WTC11 (cell line): ENCODE data around the gene AFAP1L1. TPM values are rescaled to one million over a fixed set of nuclear protein-coding genes. Genes with fewer than 3 reads are reported as not detected.

ENCODE experiments used
- ATAC-seq: fragments of 200-7000 bp; cut with Tn5 transposase; 2 replicates; pipeline ENCODE4 v1.10.0; 2021; ENCODE audit warnings: mild to moderate bottlenecking, moderate library complexity
- CTCF ChIA-PET: fragments of 300-600 bp; sonication (Branson Sonifier 250); formaldehyde crosslinking; loops from one replicate; lab custom pipeline; 2021; ENCODE audit warnings: antibody characterized with exemption; lab: Charles Lee
- POLR2A ChIA-PET: fragments of 350-600 bp; sonication (Branson Sonifier 250); formaldehyde crosslinking; loops from one replicate; lab custom pipeline; 2021; ENCODE audit warnings: antibody characterized with exemption; lab: Charles Lee
- DNase-seq: peaks from one replicate; pipeline ENCODE4 v3.0.0; 2021; ENCODE audit warnings: low spot score
- H3K27ac Mint-ChIP-seq: 2 replicates; pipeline ENCODE4 v1.8.0; 2021; ENCODE audit warnings: mixed read lengths
- H3K27me3 Mint-ChIP-seq: 2 replicates; pipeline ENCODE4 v1.8.0; 2021; ENCODE audit warnings: low read depth, mild to moderate bottlenecking, moderate library complexity, mixed read lengths
- H3K36me3 Mint-ChIP-seq: 2 replicates; pipeline ENCODE4 v1.8.0; 2021; ENCODE audit warnings: mixed read lengths
- H3K4me1 Mint-ChIP-seq: 2 replicates; pipeline ENCODE4 v1.8.0; 2022; ENCODE audit warnings: mixed read lengths
- H3K4me3 Mint-ChIP-seq: 2 replicates; pipeline ENCODE4 v1.8.0; 2021; ENCODE audit warnings: mild to moderate bottlenecking, moderate library complexity, mixed read lengths
- H3K9me3 Mint-ChIP-seq: 2 replicates; pipeline ENCODE4 v1.8.0; 2021; ENCODE audit warnings: mixed read lengths
- E2F1 ChIP-seq: sonication (generic); formaldehyde crosslinking; IDR thresholded peaks from 2 replicates; pipeline ENCODE4 v1.8.0; 2022; ENCODE audit warnings: mild to moderate bottlenecking, missing genetic modification reagents
- ELF4 ChIP-seq: sonication (generic); formaldehyde crosslinking; IDR thresholded peaks from 2 replicates; pipeline ENCODE4 v1.8.1; 2022; ENCODE audit warnings: low read depth, mild to moderate bottlenecking, moderate library complexity, missing genetic modification reagents
- ESRRA ChIP-seq: sonication (generic); formaldehyde crosslinking; IDR thresholded peaks from 2 replicates; pipeline ENCODE4 v1.8.1; 2022; ENCODE audit warnings: mild to moderate bottlenecking, missing genetic modification reagents, borderline replicate concordance
- GABPB1 ChIP-seq: sonication (generic); formaldehyde crosslinking; IDR thresholded peaks from 2 replicates; pipeline ENCODE4 v1.8.1; 2023; ENCODE audit warnings: mild to moderate bottlenecking, missing genetic modification reagents
- HMGXB4 ChIP-seq: sonication (generic); formaldehyde crosslinking; IDR thresholded peaks from 2 replicates; pipeline ENCODE4 v1.8.1; 2023; ENCODE audit warnings: mild to moderate bottlenecking, moderate library complexity, missing genetic modification reagents
- MYBL2 ChIP-seq: sonication (generic); formaldehyde crosslinking; IDR thresholded peaks from 2 replicates; pipeline ENCODE4 v1.8.1; 2023; ENCODE audit warnings: mild to moderate bottlenecking, moderate library complexity, missing genetic modification reagents
- NR3C1 ChIP-seq: sonication (generic); formaldehyde crosslinking; conservative IDR thresholded peaks from 2 replicates; pipeline ENCODE4 v1.8.1; 2023; ENCODE audit warnings: low read depth, mild to moderate bottlenecking, missing genetic modification reagents
- PREB ChIP-seq: sonication (generic); formaldehyde crosslinking; IDR thresholded peaks from 2 replicates; pipeline ENCODE4 v1.8.1; 2022; ENCODE audit warnings: mild to moderate bottlenecking, missing genetic modification reagents, moderate library complexity, borderline replicate concordance
- PRRX2 ChIP-seq: fragments of 250-450 bp; sonication (Bioruptor Pico); IDR thresholded peaks from 2 replicates; pipeline ENCODE4 v1.8.0; 2021; ENCODE audit warnings: mild to moderate bottlenecking
- TEAD1 ChIP-seq: sonication (generic); formaldehyde crosslinking; IDR thresholded peaks from 2 replicates; pipeline ENCODE4 v1.8.0; 2022; ENCODE audit warnings: mild to moderate bottlenecking, missing genetic modification reagents
- USF2 ChIP-seq: sonication (generic); formaldehyde crosslinking; IDR thresholded peaks from 2 replicates; pipeline ENCODE4 v1.8.1; 2023; ENCODE audit warnings: mild to moderate bottlenecking, missing genetic modification reagents, moderate library complexity
- ZNF396 ChIP-seq: fragments of 250-450 bp; sonication (Bioruptor Pico); IDR thresholded peaks from 2 replicates; pipeline ENCODE4 v1.8.0; 2021; ENCODE audit warnings: mild to moderate bottlenecking, moderate library complexity, borderline replicate concordance
- total RNA-seq: library from RNA; stranded (reverse); gene quantifications from 3 replicates; pipeline ENCODE4 v1.2.3, GENCODE V29; 2021
- TF ChIP-seq, protein P1 (sequence below): fragments of 250-450 bp; sonication (Bioruptor Pico); IDR thresholded peaks from 2 replicates; pipeline ENCODE4 v1.9.0; 2021; ENCODE audit warnings: moderate library complexity, mild to moderate bottlenecking, inconsistent platforms, borderline replicate concordance
- TF ChIP-seq, protein P2 (sequence below): sonication (generic); formaldehyde crosslinking; IDR thresholded peaks from 2 replicates; pipeline ENCODE4 v1.8.1; 2022; ENCODE audit warnings: low read depth, mild to moderate bottlenecking, moderate library complexity, missing genetic modification reagents, borderline replicate concordance

The AFAP1L1 gene
- total RNA-seq, 1 experiment from 2014 or later: 8.4 TPM

DNA sequence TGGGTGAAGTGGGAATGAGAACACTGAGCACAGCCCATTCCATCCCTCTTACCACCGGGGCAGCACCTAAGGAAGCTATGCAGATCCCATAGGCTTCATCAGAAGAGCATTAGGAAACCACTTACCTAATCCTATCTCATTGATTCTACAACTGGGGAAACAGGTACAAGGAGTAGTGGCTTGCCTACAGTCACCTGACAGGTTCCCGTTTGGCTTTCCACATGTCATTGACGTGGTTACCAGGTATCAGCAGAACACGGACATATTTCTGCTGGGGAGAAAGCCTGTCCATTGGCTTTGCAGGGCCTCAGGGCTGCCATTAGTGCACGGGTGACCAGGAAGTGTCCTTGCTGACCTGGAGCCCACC is 11.3 kb downstream of the AFAP1L1 start:
- Mint-ChIP-seq H3K4me1 (peaks cover 4% of the 10 kb centered on the region), H3K27ac (no peak overlapping the region), H3K9me3 (no peaks in the 10 kb centered on the region), H3K4me3 (no peak overlapping the region), H3K27me3 (0 out of 2 replicates have a peak, but pooled peaks cover 4% of the 10 kb centered on the region), H3K36me3 (no peaks in the 10 kb centered on the region)
- CTCF ChIA-PET: no interaction called here
- POLR2A ChIA-PET: no interaction called here
- no peak for DNase-seq
- ATAC-seq: no peak
- TF ChIP-seq NR3C1 (CRISPR knock-in tag): no peak
- TF ChIP-seq MYBL2 (CRISPR knock-in tag): no peak
- TF ChIP-seq ZNF396: no peak
- TF ChIP-seq PRRX2 (CRISPR knock-in tag): no peak
- TF ChIP-seq, all 79 proteins: peak for 0

GRCh38 chr5:149283626-149284480 is 12.2 kb downstream of the AFAP1L1 start:
- no peaks in the 10 kb centered on the region for H3K27me3 Mint-ChIP-seq
- TF ChIP-seq USF2 (CRISPR knock-in tag): no peak
- TF ChIP-seq PREB (CRISPR knock-in tag): no peak
- no peak for TF ChIP-seq E2F1 (CRISPR knock-in tag)
- TF ChIP-seq PRRX2 (CRISPR knock-in tag): no peak
- TF ChIP-seq, protein P1, sequence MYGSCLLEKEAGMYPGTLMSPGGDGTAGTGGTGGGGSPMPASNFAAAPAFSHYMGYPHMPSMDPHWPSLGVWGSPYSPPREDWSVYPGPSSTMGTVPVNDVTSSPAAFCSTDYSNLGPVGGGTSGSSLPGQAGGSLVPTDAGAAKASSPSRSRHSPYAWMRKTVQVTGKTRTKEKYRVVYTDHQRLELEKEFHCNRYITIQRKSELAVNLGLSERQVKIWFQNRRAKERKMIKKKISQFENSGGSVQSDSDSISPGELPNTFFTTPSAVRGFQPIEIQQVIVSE (CRISPR knock-in tag): no peak
- TF ChIP-seq, protein P2, sequence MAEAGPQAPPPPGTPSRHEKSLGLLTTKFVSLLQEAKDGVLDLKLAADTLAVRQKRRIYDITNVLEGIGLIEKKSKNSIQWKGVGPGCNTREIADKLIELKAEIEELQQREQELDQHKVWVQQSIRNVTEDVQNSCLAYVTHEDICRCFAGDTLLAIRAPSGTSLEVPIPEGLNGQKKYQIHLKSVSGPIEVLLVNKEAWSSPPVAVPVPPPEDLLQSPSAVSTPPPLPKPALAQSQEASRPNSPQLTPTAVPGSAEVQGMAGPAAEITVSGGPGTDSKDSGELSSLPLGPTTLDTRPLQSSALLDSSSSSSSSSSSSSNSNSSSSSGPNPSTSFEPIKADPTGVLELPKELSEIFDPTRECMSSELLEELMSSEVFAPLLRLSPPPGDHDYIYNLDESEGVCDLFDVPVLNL (CRISPR knock-in tag): no peak
- TF ChIP-seq ESRRA: no peak
- TF ChIP-seq HMGXB4 (CRISPR knock-in tag): no peak
- TF ChIP-seq GABPB1 (CRISPR knock-in tag): no peak
- TF ChIP-seq ELF4 (CRISPR knock-in tag): no peak
- TF ChIP-seq TEAD1 (CRISPR knock-in tag): no peak
- TF ChIP-seq, all 79 proteins: peak for 0
- ChIA-PET CTCF (interaction anchor here (1.4 kb wide), 1 partner anchor 33 kb away, joined by 4 read pairs; no protein-coding TSS in a partner anchor), POLR2A (no interaction called here)
- Mint-ChIP-seq H3K9me3 (no peaks in the 10 kb centered on the region), H3K27ac (no peak overlapping the region), H3K4me1 (peaks cover 5% of the 10 kb centered on the region), H3K36me3 (no peaks in the 10 kb centered on the region), H3K4me3 (no peak overlapping the region)
- no peak for DNase-seq
- ATAC-seq: no peak
